CD14-positive monocyte (primary cell): Measurements from ENCODE around the gene STK11. TPM values are rescaled to one million over a fixed set of nuclear protein-coding genes. Genes with fewer than 3 reads are reported as not detected.

Source experiments
- DNase-seq, 3 donors: peaks; one replicate each; pipeline ENCODE4 v3.0.0-alpha.2; 2011 to 2022
- H2AFZ ChIP-seq: 2 replicates; pipeline ENCODE4 v1.6.0; 2012; ENCODE audit warnings: mild to moderate bottlenecking, low read depth, low read length, inconsistent platforms; ENCODE audit not compliant: insufficient read depth, poor library complexity, severe bottlenecking
- H3K27ac ChIP-seq, 2 donors: 1 replicate in 1 of 2; 2 replicates in 1 of 2; pipeline ENCODE4 v1.5.1; 2012 to 2013; ENCODE audit warnings: low read length in 2 of 2, control low read depth in 1 of 2, inconsistent platforms in 1 of 2, low read depth in 1 of 2, mild to moderate bottlenecking in 1 of 2
- H3K27me3 ChIP-seq, 2 donors: one replicate each; pipeline versions ENCODE4 v1.6.0 to v1.6.1; 2011 to 2013; ENCODE audit warnings: low read length in 2 of 2; ENCODE audit not compliant: control insufficient read depth in 2 of 2, insufficient read depth in 2 of 2
- H3K36me3 ChIP-seq, 2 donors: replicated peaks in 1 of 2; 1 replicate in 1 of 2; 2 replicates in 1 of 2; pipeline versions ENCODE4 v1.5.1 to v1.6.1; 2012 to 2013; ENCODE audit warnings: low read length in 2 of 2, control low read depth in 1 of 2, inconsistent platforms in 1 of 2, mild to moderate bottlenecking in 1 of 2; ENCODE audit not compliant: insufficient read depth in 2 of 2, control insufficient read depth in 1 of 2
- H3K4me1 ChIP-seq, 2 donors: 1 replicate in 1 of 2; 2 replicates in 1 of 2; pipeline versions ENCODE4 v1.5.1 to v1.6.1; 2012 to 2013; ENCODE audit warnings: low read length in 2 of 2, control low read depth in 1 of 2, inconsistent platforms in 1 of 2, mild to moderate bottlenecking in 1 of 2, moderate library complexity in 1 of 2; ENCODE audit not compliant: insufficient read depth in 2 of 2, control insufficient read depth in 1 of 2
- H3K4me2 ChIP-seq: replicated peaks from 2 replicates; pipeline ENCODE3; 2012; ENCODE audit warnings: low read length, moderate library complexity, mild to moderate bottlenecking; ENCODE audit not compliant: poor library complexity, severe bottlenecking; ENCODE audit errors: extremely low read depth
- H3K4me3 ChIP-seq, 3 experiments: fragments of 200-600 bp in 1 of 3; sonication (generic) in 1 of 3; replicated peaks in 1 of 3; 1 replicate in 2 of 3; 2 replicates in 1 of 3; pipeline ENCODE4 v1.5.1; 2011 to 2013; ENCODE audit warnings: low read length in 3 of 3, mild to moderate bottlenecking in 3 of 3, control low read depth in 2 of 3, low read depth in 2 of 3, inconsistent platforms in 1 of 3, moderate library complexity in 1 of 3
- H3K79me2 ChIP-seq: 2 replicates; pipeline ENCODE4 v1.6.0; 2012; ENCODE audit warnings: mild to moderate bottlenecking, control low read depth, inconsistent platforms, low read length, moderate library complexity; ENCODE audit not compliant: insufficient read depth
- H3K9ac ChIP-seq: 2 replicates; pipeline ENCODE4 v1.6.0; 2017; ENCODE audit warnings: low read length, mild to moderate bottlenecking; ENCODE audit not compliant: insufficient read depth, poor library complexity, severe bottlenecking
- H3K9me3 ChIP-seq, 2 donors: replicated peaks in 1 of 2; 1 replicate in 1 of 2; 2 replicates in 1 of 2; pipeline versions ENCODE4 v1.5.1 to v1.6.1; 2012 to 2013; ENCODE audit warnings: low read length in 2 of 2, control low read depth in 1 of 2; ENCODE audit not compliant: control insufficient read depth in 1 of 2, insufficient read depth in 1 of 2
- H4K20me1 ChIP-seq: 2 replicates; pipeline ENCODE4 v1.6.0; 2012; ENCODE audit warnings: mild to moderate bottlenecking, low read length, control low read depth, moderate library complexity; ENCODE audit not compliant: insufficient read depth
- H3K27ac Mint-ChIP-seq, 7 donors: one replicate each; pipeline ENCODE4 v1.8.0; 2020; ENCODE audit warnings: mild to moderate bottlenecking in 7 of 7, mixed read lengths in 7 of 7, moderate library complexity in 6 of 7, inconsistent platforms in 2 of 7
- H3K27me3 Mint-ChIP-seq, 3 donors: one replicate each; pipeline ENCODE4 v1.8.0; 2021 to 2022; ENCODE audit warnings: low read depth in 3 of 3, mild to moderate bottlenecking in 3 of 3, mixed read lengths in 3 of 3, moderate library complexity in 3 of 3, inconsistent platforms in 1 of 3
- H3K36me3 Mint-ChIP-seq, 2 donors: one replicate each; pipeline ENCODE4 v1.8.0; 2020; ENCODE audit warnings: mixed read lengths in 2 of 2, inconsistent platforms in 1 of 2, mild to moderate bottlenecking in 1 of 2
- H3K4me1 Mint-ChIP-seq: one replicate; pipeline ENCODE4 v1.8.0; 2020; ENCODE audit warnings: mild to moderate bottlenecking, mixed read lengths
- H3K4me3 Mint-ChIP-seq, 2 donors: one replicate each; pipeline ENCODE4 v1.8.0; 2020; ENCODE audit warnings: mild to moderate bottlenecking in 2 of 2, mixed read lengths in 2 of 2, moderate library complexity in 1 of 2
- H3K9me3 Mint-ChIP-seq, 7 donors: one replicate each; pipeline ENCODE4 v1.8.0; 2020 to 2022; ENCODE audit warnings: mixed read lengths in 7 of 7, mild to moderate bottlenecking in 6 of 7, moderate library complexity in 6 of 7, inconsistent platforms in 2 of 7
- CTCF ChIP-seq: fragments of 200-600 bp; IDR thresholded peaks from one replicate; pipeline ENCODE4 v1.8.0; 2022; ENCODE audit warnings: antibody characterized with exemption, mild to moderate bottlenecking
- WGBS: methylation state at CpG from one replicate; pipeline ENCODE4 v1.1.5; 2013; ENCODE audit warnings: missing lambda C conversion rate; ENCODE audit not compliant: insufficient coverage; 5-methylcytosine and 5-hydroxymethylcytosine counted together
- intact Hi-C, 2 donors: fragments of 100-400 bp; cut with micrococcal nuclease; formaldehyde crosslinking; loops; one replicate each; pipeline versions ENCODE4 v1.15.0 to v1.15.1; 2023
- polyA plus RNA-seq, 3 donors: library from polyadenylated mRNA; depleted of rRNA in 1 of 3; unstranded in 2 of 3; stranded (reverse) in 1 of 3; fragments of 300-500 nt in 2 of 3; fragments of >200 nt in 1 of 3; fragmentation: Illumina TruSeq in 2 of 3; gene quantifications; 1 replicate in 2 of 3; 2 replicates in 1 of 3; pipeline ENCODE4 v1.2.3, GENCODE V29; 2012 to 2021

STK11 gene
- polyA plus RNA-seq, 3 donors = 6.2 to 72.1 (median 15.4) TPM

DNA sequence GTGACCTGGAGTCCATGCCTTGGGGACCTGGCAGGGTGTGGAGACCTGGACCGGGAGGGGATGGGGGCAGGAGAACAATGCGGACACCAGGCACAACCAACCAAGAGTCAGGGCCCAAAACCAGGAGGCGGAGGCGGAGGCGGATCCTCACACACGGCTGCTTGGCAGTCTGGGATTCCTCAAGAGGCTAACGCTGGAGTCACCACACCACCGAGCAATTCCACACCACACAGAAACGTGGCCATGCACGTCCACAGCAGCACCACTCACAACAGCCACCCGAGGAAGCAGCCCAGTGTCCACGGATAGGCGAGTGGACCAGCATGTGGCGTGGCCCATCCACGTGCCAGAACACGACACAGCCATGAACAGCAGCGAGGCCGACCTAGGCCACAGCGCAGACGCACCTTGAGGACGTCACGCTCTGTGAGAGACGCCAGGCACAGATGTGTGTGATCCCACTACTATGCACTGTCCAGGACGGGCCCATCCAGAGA, 49.2 kb upstream of the STK11 start:
- H3K27ac Mint-ChIP-seq = peak overlapping the region in 4 of 7 donors; percentile 42 to 88 (median 76)
- H3K4me1 ChIP-seq = peaks cover 23 to 31% of the 10 kb centered on the region in 2 donors
- peaks cover 26 to 31% of the 10 kb centered on the region in 2 donors for H3K36me3 ChIP-seq
- peaks cover 0 to 4% (median 0%) of the 10 kb centered on the region in 7 donors for H3K9me3 Mint-ChIP-seq
- H3K9me3 ChIP-seq = no peaks in the 10 kb centered on the region
- no peaks in the 10 kb centered on the region for H3K27me3 ChIP-seq
- H2AFZ ChIP-seq = no peak overlapping the region
- H3K9ac ChIP-seq = peak overlapping the region; percentile 46
- DNase-seq = no peak
- H3K4me3 ChIP-seq = peak overlapping the region in 1 of 3 experiments; percentile 68
- H3K4me2 ChIP-seq = peak overlapping the region; percentile 76
- H3K79me2 ChIP-seq = peaks cover 87% of the 10 kb centered on the region
- TF ChIP-seq CTCF = no peak
- no peaks in the 10 kb centered on the region for H3K27me3 Mint-ChIP-seq
- H3K27ac ChIP-seq = peak overlapping the region in 1 of 2 donors; percentile 81
- peaks cover 89% of the 10 kb centered on the region for H4K20me1 ChIP-seq
- H3K4me3 Mint-ChIP-seq = no peak overlapping the region
- peaks cover 22% of the 10 kb centered on the region for H3K4me1 Mint-ChIP-seq
- 91% methylated on average over 22 of the region's 24 CpGs for WGBS
- H3K36me3 Mint-ChIP-seq = peaks cover 14 to 50% of the 10 kb centered on the region in 2 donors
- intact Hi-C loops = no loop called here

DNA sequence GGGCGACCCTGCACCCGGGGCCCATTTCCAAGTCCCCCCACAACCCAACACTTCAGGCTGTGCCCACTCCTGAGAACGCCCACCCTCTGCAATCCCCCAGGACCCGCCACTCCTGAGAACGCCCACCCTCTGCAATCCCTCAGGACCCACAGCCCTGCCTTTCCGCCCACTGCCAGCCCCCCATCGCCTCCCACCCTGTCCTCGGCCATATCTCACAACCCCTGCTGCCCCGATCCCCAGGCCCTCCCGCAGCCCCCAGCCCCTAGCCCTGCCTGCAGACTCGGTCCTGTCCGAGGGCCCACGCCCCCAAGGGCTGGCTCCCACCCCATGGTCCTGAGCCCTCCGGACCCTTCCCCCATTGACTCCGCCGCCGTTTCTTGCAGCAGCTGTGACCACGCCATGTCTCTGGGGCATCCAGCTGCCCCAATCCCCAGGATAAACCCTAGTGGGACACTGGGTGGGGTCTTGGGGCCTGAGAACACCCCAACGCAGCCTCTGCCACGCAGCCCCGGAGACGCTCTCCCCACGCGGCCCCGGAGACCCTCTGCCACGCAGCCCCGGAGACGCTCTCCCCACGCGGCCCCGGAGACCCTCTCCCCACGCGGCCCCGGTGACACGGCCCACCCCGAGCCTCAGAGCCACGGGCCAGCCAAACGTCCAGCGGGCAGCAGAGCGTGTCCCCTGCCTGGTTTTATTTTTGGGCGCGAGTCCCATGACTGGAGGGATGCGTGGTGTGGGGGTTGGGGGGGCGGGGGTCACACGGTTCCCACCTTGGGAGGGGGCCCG, 48.6 kb upstream of the STK11 start:
- Histone ChIP-seq H3K9me3 (no peaks in the 10 kb centered on the region), H3K9ac (no peak overlapping the region), H3K36me3 (peaks cover 19 to 25% of the 10 kb centered on the region in 2 donors), H3K4me1 (peaks cover 23 to 31% of the 10 kb centered on the region in 2 donors), H3K4me3 (no peak overlapping the region), H4K20me1 (peaks cover 89% of the 10 kb centered on the region), H3K79me2 (peaks cover 86% of the 10 kb centered on the region), H2AFZ (no peak overlapping the region), H3K27me3 (no peaks in the 10 kb centered on the region), H3K27ac (no peak overlapping the region), H3K4me2 (no peak overlapping the region)
- Mint-ChIP-seq H3K36me3 (peaks cover 8 to 44% of the 10 kb centered on the region in 2 donors), H3K4me3 (no peak overlapping the region), H3K4me1 (peaks cover 22% of the 10 kb centered on the region), H3K9me3 (peaks cover 0 to 2% (median 0%) of the 10 kb centered on the region in 7 donors), H3K27ac (peak overlapping the region in 2 of 7 donors; percentile 53 to 72), H3K27me3 (no peaks in the 10 kb centered on the region)
- 94% methylated on average over 41 of the region's 46 CpGs for WGBS
- TF ChIP-seq CTCF = no peak
- DNase-seq = no peak
- intact Hi-C loops = no loop called here
